Left forelimb (tissue), 1 donor: Measurements from ENCODE around the gene GADL1.

ENCODE experiments used
- DNase-seq: peaks from one replicate; pipeline ENCODE4 v3.0.0-alpha.2; 2018; ENCODE audit warnings: low spot score

Gene GADL1

DNA sequence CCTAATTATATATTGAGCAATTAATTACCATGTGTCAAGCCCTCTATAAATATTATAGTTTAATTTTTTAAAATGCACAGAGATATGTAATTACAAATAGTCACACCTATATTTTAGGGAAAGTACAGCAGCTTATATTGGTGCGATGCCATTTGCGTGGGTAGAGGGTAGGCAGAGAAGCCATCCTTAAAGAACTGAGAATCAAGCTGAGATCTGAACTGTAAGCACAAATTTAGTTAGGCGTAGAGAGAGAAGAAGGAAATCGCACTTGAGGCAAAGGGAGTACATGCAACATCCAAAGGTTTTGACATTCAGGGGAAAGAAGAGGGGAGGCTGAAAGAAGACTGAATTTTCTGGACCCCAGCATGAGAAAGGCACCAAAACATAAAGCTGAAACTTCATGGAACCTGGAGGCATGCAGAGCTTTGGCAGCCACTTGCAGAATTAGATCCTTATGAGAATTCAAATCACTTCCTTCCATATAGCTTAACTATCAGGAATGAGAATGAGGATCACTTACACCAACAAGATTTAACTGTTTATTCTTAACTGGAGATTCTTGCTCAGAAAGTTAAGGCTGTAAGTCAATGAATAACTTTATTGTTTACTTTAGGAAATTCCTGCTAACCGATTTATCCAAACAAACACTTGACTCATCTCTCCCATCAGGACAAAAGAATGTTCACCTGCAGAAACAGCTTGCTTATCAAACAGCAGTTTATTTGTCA, 173.7 kb downstream of the GADL1 start:
- DNase-seq: no peak

GRCh38 chr3:30719536-30719935, 174.9 kb downstream of the GADL1 start:
- DNase-seq: no peak

DNA sequence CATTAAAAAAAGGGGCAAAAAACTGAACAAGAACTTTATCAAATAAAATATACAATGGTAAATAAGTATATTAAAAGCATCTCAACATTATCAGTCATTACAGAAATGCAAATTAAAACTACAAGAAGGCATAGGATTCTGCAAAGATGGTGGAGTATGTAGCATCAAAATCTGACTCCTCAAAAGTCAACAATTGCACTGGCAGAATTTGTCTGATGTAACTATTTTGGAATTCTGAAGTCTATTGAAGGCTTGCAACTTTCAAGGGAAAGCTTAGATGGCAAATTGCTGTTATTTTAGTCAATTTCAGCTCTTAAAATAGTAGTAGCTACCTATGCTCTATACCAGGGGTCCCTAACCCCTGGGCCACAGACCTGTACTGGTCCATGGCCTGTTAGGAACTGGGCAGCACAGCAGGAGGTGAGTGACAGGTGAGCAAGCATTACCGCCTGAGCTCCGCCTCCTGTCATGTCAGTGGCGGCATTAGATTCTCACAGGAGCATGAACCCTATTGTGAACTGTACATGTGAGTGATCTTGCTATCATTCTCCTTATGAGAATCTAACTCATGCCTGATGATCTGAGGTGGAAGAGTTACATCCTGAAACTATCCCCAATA, 180.5 kb downstream of the GADL1 start:
- no peak for DNase-seq

- DNase-seq: no peak
Measured at GRCh38 chr3:30712991-30713390, 181.5 kb downstream of the GADL1 start.

DNA sequence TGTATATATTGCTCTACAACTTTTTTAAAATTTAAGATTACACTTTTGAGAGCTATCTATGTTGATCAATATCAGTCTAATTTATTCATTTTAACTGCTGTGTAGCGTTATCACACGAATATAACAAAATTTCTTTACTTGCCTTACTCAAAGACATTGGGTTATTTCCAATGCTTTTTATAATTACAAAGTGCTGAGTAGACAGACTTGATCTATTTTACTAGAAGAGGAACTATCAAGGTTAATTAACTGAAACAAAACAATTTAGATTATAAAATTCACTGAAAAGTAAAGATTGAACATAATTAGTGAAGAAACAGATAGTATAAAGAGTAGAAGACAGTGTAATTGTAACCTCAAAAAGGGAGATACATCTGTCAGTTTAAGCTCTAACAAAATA, 182.6 kb downstream of the GADL1 start:
- DNase-seq: no peak

DNA sequence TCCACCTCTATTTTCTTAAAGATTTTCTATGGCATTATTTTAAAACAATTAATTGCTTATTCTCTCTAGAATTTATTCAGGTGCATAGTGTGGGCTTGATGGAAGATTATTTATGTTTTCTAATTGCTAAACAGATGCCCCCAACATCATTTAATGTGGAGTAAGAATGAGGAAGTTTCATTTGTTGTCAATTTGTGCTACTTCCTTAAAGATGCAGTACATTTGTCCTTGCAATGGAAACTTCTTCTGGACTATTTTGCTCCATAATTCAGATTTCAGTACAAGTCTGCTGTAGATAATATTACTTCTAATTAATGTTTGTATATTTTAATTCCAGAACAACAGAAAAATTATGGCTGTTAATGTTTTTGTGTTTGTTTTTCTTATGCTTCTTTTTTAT, 183.3 kb downstream of the GADL1 start:
- DNase-seq: no peak

- DNase-seq: no peak
Measured at GRCh38 chr3:30710017-30710416, 184.4 kb downstream of the GADL1 start.

DNA sequence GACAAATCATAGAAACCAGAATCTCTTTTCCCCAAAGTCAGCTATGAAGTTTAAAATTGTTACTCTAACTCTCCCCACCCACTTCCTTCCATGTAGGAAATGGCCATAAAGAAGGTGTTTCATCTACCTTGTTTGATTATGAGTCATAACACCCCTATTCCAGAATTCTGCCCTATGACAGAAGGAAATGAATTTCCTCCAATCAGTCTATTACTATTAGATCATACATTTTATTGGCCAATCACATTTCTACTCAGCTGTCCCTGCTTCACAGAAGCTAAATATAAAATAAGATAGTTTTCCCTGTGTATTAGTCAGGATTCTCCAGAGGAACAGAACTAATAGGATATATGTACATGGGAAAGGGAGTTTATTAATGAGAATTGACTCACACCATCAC, 186.0 kb downstream of the GADL1 start:
- DNase-seq: no peak

- no peak for DNase-seq
Measured at GRCh38 chr3:30707825-30708224, 186.6 kb downstream of the GADL1 start.

DNA sequence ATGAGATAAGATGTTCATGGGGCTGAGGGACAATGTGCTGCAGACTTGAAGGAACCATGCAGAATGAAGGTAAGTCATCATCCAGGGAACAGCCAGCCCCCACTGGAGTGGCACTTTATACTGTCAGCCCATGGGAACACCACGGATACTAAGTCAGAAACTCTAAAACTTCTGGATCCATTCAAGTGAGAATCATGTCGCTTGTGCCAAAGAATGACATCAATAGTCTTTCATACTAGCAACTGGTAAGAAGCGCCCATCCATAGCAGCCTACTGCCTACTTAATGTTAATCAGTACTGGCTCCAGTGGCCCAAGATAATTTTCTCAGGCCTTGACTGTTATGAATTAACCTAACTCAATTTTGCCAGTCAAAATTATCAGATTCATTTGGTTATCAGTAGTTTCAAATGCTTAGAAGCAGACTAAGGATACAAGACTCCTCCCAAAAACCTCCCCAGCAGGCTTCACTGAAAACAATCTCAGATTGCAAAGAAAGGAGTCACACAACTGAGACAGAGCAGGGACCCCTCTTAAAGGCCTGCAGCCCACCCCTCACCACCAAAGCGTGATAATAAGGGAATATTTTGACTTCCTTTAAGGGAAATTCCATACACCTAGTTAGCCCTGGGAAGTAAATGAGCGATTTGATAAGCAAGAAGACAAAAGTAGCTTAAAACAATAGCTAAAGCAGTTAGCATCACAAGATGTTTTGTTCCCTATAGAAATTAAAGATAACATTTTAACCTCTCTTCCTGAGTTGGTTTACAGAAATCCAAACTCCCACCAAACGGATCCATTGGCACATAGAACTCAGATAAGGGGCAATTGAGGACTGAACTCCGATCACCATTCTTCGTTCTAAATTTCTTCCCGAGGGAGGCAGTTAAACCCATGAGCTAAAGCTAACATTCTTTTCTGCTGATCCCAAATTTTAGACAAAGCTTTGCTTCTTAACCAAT, 189.2 kb downstream of the GADL1 start:
- DNase-seq: no peak

DNA sequence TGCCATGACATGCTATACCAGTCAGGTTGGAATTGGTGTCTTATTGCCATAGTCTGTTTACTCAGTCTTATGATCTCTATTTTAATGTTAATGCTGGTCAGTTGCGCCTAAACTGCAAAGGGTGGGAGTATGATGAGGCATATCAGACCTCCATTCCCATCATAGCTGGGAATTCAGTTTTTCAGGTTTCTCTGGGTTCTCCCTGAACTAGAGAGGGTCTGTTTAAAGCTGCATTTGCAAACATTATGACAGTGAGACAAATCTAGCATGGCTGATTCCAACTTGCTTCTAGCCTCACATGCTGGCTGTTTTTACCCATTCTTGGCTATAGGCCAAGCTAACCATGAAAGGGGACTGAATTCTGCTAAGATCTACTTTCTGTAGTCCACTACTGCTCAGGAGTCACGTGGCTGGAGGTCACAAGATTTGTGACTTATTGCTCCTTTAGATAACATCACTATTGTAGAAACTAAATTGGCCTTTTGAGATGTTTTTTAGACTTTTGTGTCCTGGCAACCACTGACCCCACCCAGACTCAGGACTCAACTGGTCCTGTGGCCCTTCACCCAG, 191.5 kb downstream of the GADL1 start:
- no peak for DNase-seq

DNA sequence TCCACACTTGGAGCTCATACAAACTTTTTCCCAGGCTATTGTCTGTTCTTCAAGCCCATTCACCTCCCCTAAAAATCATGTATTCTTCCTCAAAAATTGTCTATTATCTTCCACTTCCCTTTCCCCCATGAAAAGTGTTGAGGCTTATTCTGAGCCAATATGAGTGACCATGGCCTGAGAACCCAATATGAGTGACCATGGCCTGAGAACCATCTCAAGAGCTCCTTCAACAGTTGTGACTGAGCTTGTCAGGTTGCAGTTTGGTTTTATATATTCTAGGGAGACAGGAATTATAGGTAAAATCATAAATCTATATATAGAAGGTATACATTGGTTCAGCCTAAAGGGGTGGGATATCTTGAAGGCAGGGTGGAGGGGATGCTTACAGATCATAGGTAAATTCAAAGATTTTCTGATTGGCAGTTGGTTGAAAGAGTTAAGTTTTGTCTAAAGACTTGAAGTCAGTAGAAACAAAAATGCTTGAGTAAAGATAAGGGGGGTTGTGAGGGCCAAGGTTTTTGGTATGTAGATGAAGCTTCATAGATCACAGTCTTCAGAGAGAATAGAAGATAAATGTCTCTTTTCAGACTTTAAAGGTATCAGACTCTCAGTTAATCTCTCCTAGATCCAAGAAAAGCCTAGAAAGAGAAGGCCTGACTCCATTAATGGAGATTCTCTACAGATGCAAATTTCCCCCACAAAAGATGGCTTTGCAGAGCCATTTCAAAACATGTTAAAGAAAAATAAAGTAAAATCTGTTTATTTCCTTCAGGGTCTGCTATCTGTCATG, 192.2 kb downstream of the GADL1 start:
- no peak for DNase-seq

DNA sequence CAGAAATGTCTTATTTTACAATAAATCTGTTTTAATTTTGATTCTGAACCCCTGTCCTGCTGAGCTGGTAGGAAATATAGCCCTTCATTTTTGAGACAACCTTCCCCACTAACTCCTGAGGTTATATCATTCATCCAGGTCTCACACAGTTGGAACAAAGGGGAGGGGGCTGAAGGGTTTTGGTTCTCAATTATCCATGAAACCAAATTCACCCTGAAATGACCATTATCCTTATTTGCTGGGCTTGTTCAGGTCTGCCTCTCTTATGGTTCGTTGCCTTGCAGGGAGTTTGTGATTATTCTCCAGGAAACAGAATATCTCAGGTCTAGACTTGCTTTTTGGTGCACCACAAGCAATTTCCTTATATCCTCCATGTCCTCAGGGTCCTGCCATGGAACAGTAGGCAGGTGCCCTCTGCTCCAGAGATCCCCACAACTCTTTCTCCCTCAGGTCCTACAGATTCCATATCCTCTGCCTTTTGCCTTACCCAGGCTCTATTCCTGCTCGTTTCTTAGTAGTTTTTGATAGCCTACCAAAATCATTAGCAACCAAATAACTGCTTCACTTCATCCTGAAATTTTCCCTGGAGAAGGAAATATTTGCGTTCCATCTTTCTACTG, 193.6 kb downstream of the GADL1 start:
- DNase-seq: no peak

DNA sequence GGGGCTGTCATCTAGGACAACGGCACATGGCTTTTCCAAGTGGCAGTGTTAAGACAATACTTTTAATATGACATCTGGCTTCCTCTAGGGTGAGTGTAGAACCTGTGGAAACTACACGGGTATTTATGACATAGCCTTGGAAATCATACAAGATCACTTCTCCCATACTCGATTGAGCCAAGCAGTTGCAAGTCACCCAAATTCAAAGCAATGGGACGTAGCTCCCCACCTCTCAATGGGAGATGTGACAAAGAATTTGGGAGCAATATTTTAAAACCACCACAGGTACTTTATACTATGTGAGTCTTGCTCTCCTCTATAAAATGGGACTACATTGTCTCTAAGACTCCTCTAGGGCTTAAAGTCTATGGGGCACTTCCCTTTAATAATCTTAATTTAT, 194.5 kb downstream of the GADL1 start:
- no peak for DNase-seq

GRCh38 chr3:30698549-30698948, 195.9 kb downstream of the GADL1 start:
- no peak for DNase-seq

DNA sequence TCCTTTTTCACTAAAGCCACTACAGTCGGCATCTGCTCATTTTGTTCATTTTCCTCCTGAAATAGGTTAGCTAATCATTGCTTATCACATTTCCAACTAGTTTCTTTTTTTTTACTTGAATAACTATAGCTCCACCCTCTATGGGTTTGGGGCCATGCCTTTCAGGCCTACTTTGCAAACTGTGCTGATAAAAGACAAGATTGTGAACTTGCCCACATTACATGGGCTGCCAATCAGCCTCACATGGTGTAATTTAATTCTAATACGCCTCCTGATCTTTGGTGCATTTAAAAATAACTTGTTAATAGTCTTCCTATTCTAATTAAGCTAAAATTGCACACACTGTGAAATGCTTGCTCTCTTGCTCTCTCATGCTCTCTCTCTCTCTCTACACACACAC, 197.6 kb downstream of the GADL1 start:
- no peak for DNase-seq

GRCh38 chr3:30696403-30696819, 198.1 kb downstream of the GADL1 start:
- no peak for DNase-seq

- no peak for DNase-seq
Measured at GRCh38 chr3:30695302-30696061, 199.0 kb downstream of the GADL1 start.

- no peak for DNase-seq
Measured at GRCh38 chr3:30694668-30695067, 199.8 kb downstream of the GADL1 start.

DNA sequence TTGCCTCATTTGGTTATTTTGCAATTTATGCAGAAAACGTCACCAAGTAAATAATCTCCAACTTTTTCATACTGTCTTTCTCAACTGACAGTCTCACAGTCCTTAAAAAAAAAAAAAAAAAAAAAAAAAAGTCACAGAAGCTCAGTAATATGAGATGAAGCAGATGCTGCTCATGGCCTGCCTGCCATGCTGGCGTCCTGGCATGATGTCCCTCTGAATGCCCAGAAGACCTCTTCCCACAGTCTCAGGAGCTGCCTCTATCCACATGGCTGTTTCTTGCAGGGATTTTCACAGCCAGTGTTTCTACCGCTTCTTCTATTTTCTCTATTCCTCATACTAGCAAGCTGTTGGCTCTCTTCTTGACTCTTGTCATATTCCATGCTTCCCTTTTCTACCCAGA, 200.3 kb downstream of the GADL1 start:
- DNase-seq: no peak
